ENCODE measurements around the gene PIGW. TPM values are rescaled to one million over a fixed set of nuclear protein-coding genes. Genes with fewer than 3 reads are reported as not detected.

The PIGW gene
- total RNA-seq, 2 experiments from 2014 or later, result 3.3 to 3.4 TPM

DNA sequence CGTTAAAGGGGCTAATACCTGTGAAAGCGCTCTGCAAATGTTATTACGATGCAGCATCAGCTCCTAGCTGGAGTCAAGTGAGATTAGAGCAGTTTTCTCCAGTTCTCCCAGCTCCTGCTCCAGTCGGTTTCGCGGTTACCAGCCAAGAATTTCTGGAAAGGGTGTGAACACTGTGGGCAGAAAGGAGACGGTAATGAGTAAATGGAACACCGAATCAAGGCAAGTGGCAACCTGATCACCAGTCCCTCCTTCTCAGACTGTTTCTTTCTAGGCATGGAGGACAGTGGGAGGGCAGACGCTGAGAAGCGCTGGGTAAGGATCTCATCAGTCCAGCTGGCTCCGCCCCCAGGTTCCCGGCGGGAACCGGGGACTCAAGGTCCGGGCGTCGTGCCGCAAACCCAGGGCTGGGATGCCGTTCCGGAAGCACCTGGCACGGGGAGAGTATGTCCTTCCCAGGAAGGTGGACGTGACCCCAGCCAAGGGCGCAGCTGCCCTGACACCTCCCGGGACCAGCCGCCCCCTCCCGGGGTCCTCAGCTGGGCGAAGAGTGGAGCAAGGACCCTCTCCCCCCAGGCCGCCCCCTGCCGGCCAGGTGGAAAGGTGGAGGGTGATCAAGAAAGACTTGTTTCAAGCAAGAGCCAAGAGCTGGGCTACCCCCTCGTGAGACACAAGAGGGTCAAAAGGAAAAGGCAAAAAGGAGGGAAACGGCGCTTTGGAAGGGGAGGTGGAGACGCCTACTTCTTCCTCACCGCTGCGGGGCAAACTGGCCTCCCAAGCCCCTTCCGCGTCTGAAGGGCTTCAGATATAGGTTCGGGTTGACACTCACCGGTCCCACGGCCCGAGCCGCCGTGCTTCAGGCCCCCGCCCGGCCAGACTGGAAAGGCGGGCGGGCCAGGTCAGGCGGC lies 600 bp upstream of the PIGW start:
- intact Hi-C loops (cut with DNase I, micrococcal nuclease), result loop anchor here (2.0 to 5.0 kb wide), 3 partner anchors 45 to 58 kb away; partner anchors contain the start of genes DHRS11 (in 1 of the 2) and ZNHIT3 (in 1 of the 2)
- Histone ChIP-seq H3K4me3 (ENCODE audit: low read length) (peak overlapping the region; percentile 95), H3K27me3 (ENCODE audit: control insufficient read depth in 1 of 2, insufficient read depth in 2 of 2, low read length in 2 of 2) (no peaks in the 10 kb centered on the region), H3K27ac (ENCODE audit: low read depth in 1 of 2, low read length in 2 of 2) (peak overlapping the region; percentile 81 to 95), H3K4me1 (ENCODE audit: insufficient read depth, low read length) (peaks cover 19% of the 10 kb centered on the region), H3K36me3 (ENCODE audit: insufficient read depth, low read length) (peaks cover 17% of the 10 kb centered on the region), H3K9me3 (ENCODE audit: control insufficient read depth in 1 of 2, insufficient read depth in 1 of 2, low read length in 2 of 2) (no peaks in the 10 kb centered on the region)
- H3K36me3 Mint-ChIP-seq (ENCODE audit: low read depth), result peaks cover 30% of the 10 kb centered on the region
- ChIA-PET CTCF (interaction anchor here (0.5 to 3.1 kb wide), 14 partner anchors 10 to 514 kb away, joined by 3 to 33 read pairs (median 4); partner anchors contain the start of genes GGNBP2 and MRM1), POLR2A (interaction anchor here (0.6 to 3.6 kb wide), 14 partner anchors 11 to 956 kb away, joined by 3 to 145 read pairs (median 6); partner anchors contain the start of genes GGNBP2, MRM1, PEX12 and ZNHIT3)
- H3K4me1 Mint-ChIP-seq (ENCODE audit: low read depth), result peaks cover 21% of the 10 kb centered on the region
- ATAC-seq (ENCODE audit: poor library complexity) (peak; percentile 36), DNase-seq (peak; percentile 28 to 78 (median 44))
- peak overlapping the region; percentile 93 for H3K4me3 Mint-ChIP-seq
- H3K27me3 Mint-ChIP-seq, result no peaks in the 10 kb centered on the region
- TF ChIP-seq, protein P1, sequence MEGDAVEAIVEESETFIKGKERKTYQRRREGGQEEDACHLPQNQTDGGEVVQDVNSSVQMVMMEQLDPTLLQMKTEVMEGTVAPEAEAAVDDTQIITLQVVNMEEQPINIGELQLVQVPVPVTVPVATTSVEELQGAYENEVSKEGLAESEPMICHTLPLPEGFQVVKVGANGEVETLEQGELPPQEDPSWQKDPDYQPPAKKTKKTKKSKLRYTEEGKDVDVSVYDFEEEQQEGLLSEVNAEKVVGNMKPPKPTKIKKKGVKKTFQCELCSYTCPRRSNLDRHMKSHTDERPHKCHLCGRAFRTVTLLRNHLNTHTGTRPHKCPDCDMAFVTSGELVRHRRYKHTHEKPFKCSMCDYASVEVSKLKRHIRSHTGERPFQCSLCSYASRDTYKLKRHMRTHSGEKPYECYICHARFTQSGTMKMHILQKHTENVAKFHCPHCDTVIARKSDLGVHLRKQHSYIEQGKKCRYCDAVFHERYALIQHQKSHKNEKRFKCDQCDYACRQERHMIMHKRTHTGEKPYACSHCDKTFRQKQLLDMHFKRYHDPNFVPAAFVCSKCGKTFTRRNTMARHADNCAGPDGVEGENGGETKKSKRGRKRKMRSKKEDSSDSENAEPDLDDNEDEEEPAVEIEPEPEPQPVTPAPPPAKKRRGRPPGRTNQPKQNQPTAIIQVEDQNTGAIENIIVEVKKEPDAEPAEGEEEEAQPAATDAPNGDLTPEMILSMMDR (IDR thresholded peaks at IDR 0.05), result peak; percentile 85
- H3K27ac Mint-ChIP-seq, result peak overlapping the region; percentile 95
- H3K9me3 Mint-ChIP-seq, result no peaks in the 10 kb centered on the region

DNA sequence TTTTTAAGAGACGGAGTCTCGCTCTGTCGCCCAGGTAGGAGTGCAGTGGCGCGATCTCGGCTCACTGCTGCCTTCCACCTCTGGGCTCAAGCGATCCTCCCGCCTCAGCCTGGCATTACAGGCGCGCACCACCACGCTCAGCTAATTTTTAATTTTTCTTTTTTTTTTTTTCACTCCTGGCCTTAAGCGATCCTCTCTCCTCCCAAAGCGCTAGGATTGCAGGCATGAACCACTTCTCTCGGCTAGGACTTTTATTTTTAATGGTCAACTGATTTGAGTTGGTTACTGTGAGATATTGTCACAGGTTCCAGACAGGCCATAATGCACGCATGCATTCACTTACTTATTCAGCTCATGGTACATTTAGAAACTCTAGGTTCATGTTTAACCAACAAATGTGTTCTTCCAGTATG lies 888 bp downstream of the PIGW start:
- intact Hi-C loops (cut with DNase I, micrococcal nuclease), result loop anchor here (1.0 kb wide), 2 partner anchors 9 to 10 kb away; partner anchors contain the start of gene GGNBP2 (in 1 of the 2)
- H3K27ac ChIP-seq (ENCODE audit: low read depth in 1 of 2, low read length in 2 of 2), result peak overlapping the region; percentile 95 to 97
- H3K27me3 ChIP-seq (ENCODE audit: control insufficient read depth in 1 of 2, insufficient read depth in 2 of 2, low read length in 2 of 2), result no peaks in the 10 kb centered on the region
- H3K27ac Mint-ChIP-seq, result peak overlapping the region; percentile 95
- ChIA-PET POLR2A (interaction anchor here (0.6 to 3.6 kb wide), 12 partner anchors 9 to 187 kb away, joined by 3 to 145 read pairs (median 5); partner anchors contain the start of genes GGNBP2, MRM1 and ZNHIT3), CTCF (interaction anchor here (1.0 to 3.1 kb wide), 6 partner anchors 8 to 66 kb away, joined by 3 to 33 read pairs (median 4); partner anchors contain the start of genes GGNBP2 and MRM1)
- peak overlapping the region; percentile 93 for H3K4me3 Mint-ChIP-seq
- peak overlapping the region; percentile 95 for H3K4me3 ChIP-seq (ENCODE audit: low read length)
- ATAC-seq (ENCODE audit: poor library complexity) (no peak), DNase-seq (peak in 1 of 14 experiments; percentile 13)
- peaks cover 19% of the 10 kb centered on the region for H3K4me1 ChIP-seq (ENCODE audit: insufficient read depth, low read length)
- TF ChIP-seq, protein P1 (IDR thresholded peaks at IDR 0.05), result no peak
- peaks cover 12% of the 10 kb centered on the region for H3K36me3 ChIP-seq (ENCODE audit: insufficient read depth, low read length)
- no peaks in the 10 kb centered on the region for H3K27me3 Mint-ChIP-seq
- peaks cover 25% of the 10 kb centered on the region for H3K4me1 Mint-ChIP-seq (ENCODE audit: low read depth)
- H3K9me3 Mint-ChIP-seq, result no peaks in the 10 kb centered on the region
- peaks cover 28% of the 10 kb centered on the region for H3K36me3 Mint-ChIP-seq (ENCODE audit: low read depth)
- H3K9me3 ChIP-seq (ENCODE audit: control insufficient read depth in 1 of 2, insufficient read depth in 1 of 2, low read length in 2 of 2), result no peaks in the 10 kb centered on the region

DNA sequence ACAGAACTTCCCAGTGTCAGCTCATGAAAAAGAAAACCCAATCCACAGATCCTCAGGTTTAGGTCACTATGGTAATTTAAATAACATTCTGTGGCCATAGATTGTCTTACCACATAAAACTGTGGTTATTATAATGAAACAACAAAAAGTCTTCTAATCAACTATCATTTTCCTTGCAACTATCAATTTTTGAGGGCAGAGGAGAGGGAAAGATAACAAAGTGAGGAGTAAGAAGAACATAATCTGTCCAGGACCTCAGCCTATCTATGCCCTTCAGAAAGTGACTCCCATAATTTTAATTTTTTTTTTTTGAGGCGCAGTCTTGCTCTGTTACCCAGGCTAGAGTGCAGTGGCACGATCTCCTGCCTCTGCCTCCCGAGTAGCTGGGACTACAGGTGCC lies 5.9 kb downstream of the PIGW start:
- DNase-seq (no peak), ATAC-seq (ENCODE audit: poor library complexity) (no peak)
- H3K4me1 Mint-ChIP-seq (ENCODE audit: low read depth), result peaks cover 19% of the 10 kb centered on the region
- no peak overlapping the region for H3K4me3 ChIP-seq (ENCODE audit: low read length)
- peaks cover 24% of the 10 kb centered on the region for H3K36me3 Mint-ChIP-seq (ENCODE audit: low read depth)
- no peak overlapping the region for H3K27ac ChIP-seq (ENCODE audit: low read depth in 1 of 2, low read length in 2 of 2)
- intact Hi-C loops (cut with DNase I, micrococcal nuclease), result loop anchor here in 1 of 2 experiments (5.0 kb wide), 1 partner anchor 182 kb away; no protein-coding TSS in a partner anchor
- CTCF ChIA-PET, result no interaction called here
- POLR2A ChIA-PET, result interaction anchor here (1.2 kb wide), 1 partner anchor 10 kb away, joined by 4 read pairs; no protein-coding TSS in a partner anchor
- H3K36me3 ChIP-seq (ENCODE audit: insufficient read depth, low read length), result peaks cover 7% of the 10 kb centered on the region
- peaks cover 24% of the 10 kb centered on the region for H3K4me1 ChIP-seq (ENCODE audit: insufficient read depth, low read length)
- TF ChIP-seq, protein P1 (IDR thresholded peaks at IDR 0.05), result no peak
- H3K9me3 Mint-ChIP-seq, result no peaks in the 10 kb centered on the region
- no peak overlapping the region for H3K27ac Mint-ChIP-seq
- H3K9me3 ChIP-seq (ENCODE audit: control insufficient read depth in 1 of 2, insufficient read depth in 1 of 2, low read length in 2 of 2), result no peaks in the 10 kb centered on the region
- H3K27me3 Mint-ChIP-seq, result no peaks in the 10 kb centered on the region
- no peaks in the 10 kb centered on the region for H3K27me3 ChIP-seq (ENCODE audit: control insufficient read depth in 1 of 2, insufficient read depth in 2 of 2, low read length in 2 of 2)
- H3K4me3 Mint-ChIP-seq, result no peak overlapping the region

All from CD4-positive, alpha-beta T cell (primary cell).